Effector memory CD4-positive, alpha-beta T cell (primary cell): ENCODE measurements around the gene WDR49.

ENCODE experiments used
- DNase-seq, 3 donors: peaks; one replicate each; pipeline ENCODE4 v3.0.0-alpha.2; 2020
- H3K27ac ChIP-seq: 2 replicates; pipeline ENCODE4 v1.7.0; 2013; ENCODE audit warnings: mild to moderate bottlenecking, low read length, moderate library complexity; ENCODE audit not compliant: insufficient read depth, poor library complexity, severe bottlenecking
- H3K27me3 ChIP-seq: replicated peaks from 2 replicates; pipeline ENCODE4 v1.7.0; 2013; ENCODE audit warnings: mild to moderate bottlenecking, low read length; ENCODE audit not compliant: insufficient read depth, control insufficient read depth, poor library complexity, severe bottlenecking
- H3K36me3 ChIP-seq: 2 replicates; pipeline ENCODE4 v1.7.0; 2013; ENCODE audit warnings: mild to moderate bottlenecking, low read length, moderate library complexity; ENCODE audit not compliant: control insufficient read depth, insufficient read depth
- H3K4me1 ChIP-seq: 2 replicates; pipeline ENCODE4 v1.7.0; 2013; ENCODE audit warnings: low read length, mild to moderate bottlenecking; ENCODE audit not compliant: control insufficient read depth, insufficient read depth, poor library complexity, severe bottlenecking
- H3K4me3 ChIP-seq: 2 replicates; pipeline ENCODE4 v1.7.0; 2013; ENCODE audit warnings: low read length, low read depth, mild to moderate bottlenecking; ENCODE audit not compliant: insufficient read depth, poor library complexity, severe bottlenecking
- H3K9me3 ChIP-seq: 2 replicates; pipeline ENCODE4 v1.7.0; 2013; ENCODE audit warnings: mild to moderate bottlenecking, low read length, moderate library complexity; ENCODE audit not compliant: control insufficient read depth

The WDR49 gene

DNA sequence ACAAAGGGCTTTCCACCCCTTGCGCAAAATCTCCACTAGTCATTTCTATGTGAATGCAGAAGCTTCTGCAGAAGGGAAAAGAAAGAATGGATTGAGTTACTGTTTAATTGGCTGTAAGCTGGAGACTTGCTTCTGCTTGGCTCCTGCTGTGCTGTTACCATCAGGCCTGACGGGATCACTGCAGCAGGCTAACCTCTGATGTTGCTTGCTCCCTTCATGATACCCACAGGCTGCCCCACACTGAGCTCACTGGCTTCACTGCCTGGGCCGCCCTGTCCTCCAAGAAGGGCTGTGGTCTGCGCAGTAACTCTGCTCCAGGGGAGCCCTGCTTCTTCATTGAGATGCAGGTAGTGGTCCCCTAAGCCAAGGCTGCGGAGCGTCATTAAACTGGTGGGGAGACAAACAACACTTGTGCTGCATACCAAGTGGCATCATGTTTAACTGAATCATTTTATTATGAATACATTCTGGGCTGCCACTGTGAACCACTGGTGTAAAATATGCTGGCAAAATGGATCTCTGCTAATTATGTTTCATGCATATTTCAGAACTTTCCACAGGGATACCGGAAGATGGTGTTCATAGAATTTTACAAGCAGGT is 78.6 kb downstream of the WDR49 start:
- Histone ChIP-seq H3K36me3 (no peaks in the 10 kb centered on the region), H3K27me3 (peaks cover 4% of the 10 kb centered on the region), H3K9me3 (no peaks in the 10 kb centered on the region), H3K4me1 (no peaks in the 10 kb centered on the region), H3K4me3 (no peak overlapping the region), H3K27ac (no peak overlapping the region)
- no peak for DNase-seq

DNA sequence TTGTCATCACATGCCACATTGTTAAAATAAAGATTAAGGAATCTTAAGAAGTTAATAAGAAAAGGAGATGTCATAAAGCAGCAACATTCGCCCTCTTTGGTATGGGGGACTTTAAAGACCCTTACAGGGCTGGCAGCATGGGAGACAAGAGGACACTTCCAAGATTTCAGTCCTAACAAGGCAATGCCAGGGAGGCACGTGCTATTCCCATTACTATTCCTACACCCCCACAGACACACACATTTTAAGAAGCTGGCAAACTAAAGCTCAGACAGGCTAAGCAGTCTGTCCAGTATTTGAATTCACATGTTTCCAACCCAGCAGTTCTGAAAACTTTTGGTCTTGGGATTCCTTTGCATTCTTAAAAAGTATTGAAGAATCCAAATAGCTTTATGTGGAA is 80.8 kb downstream of the WDR49 start:
- no peak overlapping the region for H3K4me3 ChIP-seq
- H3K27ac ChIP-seq: no peak overlapping the region

DNA sequence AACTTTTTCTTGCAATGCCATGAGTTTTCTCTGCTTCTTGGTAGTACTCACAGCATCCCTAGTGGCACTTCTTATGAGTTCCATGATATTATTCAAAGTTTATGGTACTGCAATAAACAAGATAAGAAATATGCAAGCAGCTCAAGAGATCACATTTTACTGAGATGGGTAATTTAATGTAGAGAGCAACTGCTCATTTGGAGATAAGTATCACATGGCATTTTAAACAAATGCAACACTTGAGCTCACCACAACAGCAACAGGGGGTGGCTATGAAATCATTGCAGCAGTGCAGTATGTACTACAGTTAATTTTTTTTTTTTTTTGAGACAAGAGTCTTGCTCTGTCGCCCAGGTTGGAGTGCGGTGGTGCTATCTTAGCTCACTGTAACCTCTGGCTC is 85.1 kb downstream of the WDR49 start:
- no peaks in the 10 kb centered on the region for H3K9me3 ChIP-seq
- H3K27me3 ChIP-seq: no peaks in the 10 kb centered on the region
- H3K36me3 ChIP-seq: no peaks in the 10 kb centered on the region
- H3K27ac ChIP-seq: no peak overlapping the region
- H3K4me1 ChIP-seq: no peaks in the 10 kb centered on the region
- no peak for DNase-seq
- no peak overlapping the region for H3K4me3 ChIP-seq

More for the DNA sequence above, 80.8 kb downstream of the WDR49 start:
- Histone ChIP-seq H3K27me3 (no peaks in the 10 kb centered on the region), H3K4me1 (no peaks in the 10 kb centered on the region), H3K9me3 (no peaks in the 10 kb centered on the region), H3K36me3 (no peaks in the 10 kb centered on the region)
- no peak for DNase-seq

DNA sequence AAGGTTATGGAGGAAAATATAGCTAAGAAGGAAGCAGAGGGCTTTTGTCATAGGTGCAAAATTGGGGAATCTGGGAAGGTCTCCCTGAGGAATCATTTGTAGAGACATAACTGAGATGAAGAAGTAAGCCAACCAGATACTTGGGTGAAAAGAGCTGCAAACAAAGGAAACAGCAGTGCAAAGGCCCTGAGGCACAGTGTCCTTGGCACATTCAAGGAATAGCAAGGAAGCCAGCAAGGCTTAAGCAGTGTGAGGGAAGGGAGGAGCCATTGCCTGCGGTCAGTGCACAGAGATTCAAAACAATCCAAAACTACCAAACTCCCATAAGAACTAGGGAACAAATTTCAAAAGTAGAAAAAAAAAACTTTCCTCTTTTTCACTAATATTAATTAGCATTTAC is 88.3 kb downstream of the WDR49 start:
- H3K4me1 ChIP-seq: no peaks in the 10 kb centered on the region
- no peaks in the 10 kb centered on the region for H3K27me3 ChIP-seq
- H3K36me3 ChIP-seq: no peaks in the 10 kb centered on the region
- no peaks in the 10 kb centered on the region for H3K9me3 ChIP-seq
- H3K27ac ChIP-seq: no peak overlapping the region
- DNase-seq: no peak
- H3K4me3 ChIP-seq: no peak overlapping the region

DNA sequence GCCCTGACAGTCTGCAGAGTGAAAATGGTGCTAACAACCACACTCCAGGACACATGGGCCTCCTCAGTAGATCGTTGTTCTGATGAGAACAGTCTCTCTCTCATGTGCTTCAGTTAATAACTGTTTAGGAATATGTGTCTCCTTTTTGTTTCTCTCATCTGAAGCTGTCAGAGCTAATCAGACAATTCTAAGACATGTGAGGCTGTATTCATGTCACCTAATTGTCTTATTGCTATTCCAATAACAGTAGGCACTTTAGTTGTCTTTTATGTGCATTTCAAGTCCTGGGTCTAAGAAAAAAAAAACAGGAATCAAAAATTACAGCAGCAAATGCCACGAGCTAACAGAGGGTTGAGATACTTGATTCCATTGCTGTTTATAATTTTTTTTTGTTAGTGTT is 89.1 kb downstream of the WDR49 start:
- DNase-seq: no peak
- H3K27me3 ChIP-seq: no peaks in the 10 kb centered on the region
- no peak overlapping the region for H3K4me3 ChIP-seq

DNA sequence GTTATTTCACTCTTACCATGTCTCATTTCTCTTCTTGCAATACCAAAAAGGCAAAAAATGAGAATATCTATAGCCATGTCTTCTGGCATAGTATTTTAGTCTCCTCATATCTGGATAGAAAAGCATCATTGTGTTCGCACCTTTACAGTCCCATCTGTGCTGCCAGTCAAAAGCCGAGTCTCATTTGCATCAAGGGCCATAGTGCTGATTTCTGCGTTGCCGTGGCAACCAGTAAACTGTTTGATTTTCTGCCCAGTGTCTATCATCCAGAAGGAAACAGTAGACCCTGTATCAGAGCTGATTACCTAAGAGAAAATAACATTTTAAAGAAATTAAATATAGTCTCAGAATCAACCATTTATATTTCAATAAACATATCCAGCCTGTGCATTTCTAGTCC is 93.8 kb downstream of the WDR49 start:
- no peaks in the 10 kb centered on the region for H3K36me3 ChIP-seq
- DNase-seq: no peak
- no peaks in the 10 kb centered on the region for H3K27me3 ChIP-seq
- H3K4me1 ChIP-seq: no peaks in the 10 kb centered on the region
- no peak overlapping the region for H3K27ac ChIP-seq
- no peak overlapping the region for H3K4me3 ChIP-seq
- H3K9me3 ChIP-seq: no peaks in the 10 kb centered on the region

More for the DNA sequence above, 89.1 kb downstream of the WDR49 start:
- Histone ChIP-seq H3K9me3 (no peaks in the 10 kb centered on the region), H3K36me3 (no peaks in the 10 kb centered on the region), H3K4me1 (no peaks in the 10 kb centered on the region), H3K27ac (no peak overlapping the region)

DNA sequence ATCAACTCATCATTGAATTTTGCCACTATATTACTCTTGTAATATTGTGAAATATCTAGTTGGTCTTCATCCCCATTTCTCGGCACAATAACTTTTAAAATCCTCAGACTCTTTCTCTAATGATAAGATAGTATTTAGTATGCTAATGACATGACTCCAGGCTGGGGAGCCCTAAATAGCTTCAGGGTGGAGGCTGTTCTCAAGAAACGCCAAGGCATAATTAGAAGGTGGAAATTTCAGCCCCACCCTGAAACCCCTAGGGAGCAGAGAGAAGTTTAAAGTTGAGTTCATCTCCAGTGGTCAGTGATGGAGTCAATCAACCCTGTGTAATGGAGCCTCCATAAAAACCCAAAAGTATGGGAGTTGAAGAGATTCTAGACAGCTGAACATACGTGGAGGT is 98.8 kb downstream of the WDR49 start:
- DNase-seq: no peak
- no peaks in the 10 kb centered on the region for H3K27me3 ChIP-seq
- H3K36me3 ChIP-seq: no peaks in the 10 kb centered on the region

DNA sequence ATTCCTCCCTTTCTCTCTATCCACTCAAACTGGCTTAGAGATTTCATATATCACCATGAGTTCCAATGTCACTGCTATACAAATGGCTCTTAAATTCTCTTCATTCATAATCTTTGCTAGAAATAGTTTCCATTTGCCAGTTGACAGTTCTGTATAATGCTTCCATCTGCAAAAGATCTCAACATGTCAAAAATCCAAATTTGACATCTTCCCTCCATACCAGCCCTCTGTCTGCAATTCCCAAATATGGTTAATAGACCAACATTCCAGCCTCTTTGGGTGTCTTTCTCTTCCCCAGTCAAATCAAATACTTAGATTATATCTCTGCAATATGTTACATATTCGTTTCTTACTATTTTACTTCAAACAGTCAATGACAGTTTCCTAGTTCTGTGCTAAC is 115.7 kb downstream of the WDR49 start:
- no peak for DNase-seq
- Histone ChIP-seq H3K9me3 (no peaks in the 10 kb centered on the region), H3K27ac (no peak overlapping the region), H3K4me1 (no peaks in the 10 kb centered on the region), H3K36me3 (no peaks in the 10 kb centered on the region), H3K27me3 (no peaks in the 10 kb centered on the region), H3K4me3 (no peak overlapping the region)

More for the DNA sequence above, 98.8 kb downstream of the WDR49 start:
- no peaks in the 10 kb centered on the region for H3K9me3 ChIP-seq
- no peak overlapping the region for H3K27ac ChIP-seq
- no peak overlapping the region for H3K4me3 ChIP-seq
- no peaks in the 10 kb centered on the region for H3K4me1 ChIP-seq

DNA sequence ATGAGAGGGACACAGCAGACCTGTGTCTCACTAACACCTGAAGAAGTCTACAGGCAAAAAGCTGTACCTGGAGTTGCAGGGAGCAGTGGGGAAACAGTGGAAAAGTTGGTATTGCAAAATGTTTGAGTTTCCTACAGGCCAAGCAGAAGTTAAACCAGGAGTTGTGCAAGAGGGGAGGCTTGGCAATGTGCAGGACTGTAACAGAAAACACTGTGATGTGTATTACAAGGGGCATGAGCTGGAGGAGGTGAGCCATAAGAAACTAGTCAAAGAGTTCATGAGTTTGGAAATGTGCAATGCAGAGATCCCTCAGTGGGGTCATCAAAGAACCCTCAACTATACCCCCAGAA is 132.8 kb downstream of the WDR49 start:
- Histone ChIP-seq H3K27me3 (no peaks in the 10 kb centered on the region), H3K4me1 (no peaks in the 10 kb centered on the region), H3K9me3 (no peaks in the 10 kb centered on the region), H3K36me3 (no peaks in the 10 kb centered on the region), H3K4me3 (no peak overlapping the region), H3K27ac (no peak overlapping the region)
- DNase-seq: no peak

DNA sequence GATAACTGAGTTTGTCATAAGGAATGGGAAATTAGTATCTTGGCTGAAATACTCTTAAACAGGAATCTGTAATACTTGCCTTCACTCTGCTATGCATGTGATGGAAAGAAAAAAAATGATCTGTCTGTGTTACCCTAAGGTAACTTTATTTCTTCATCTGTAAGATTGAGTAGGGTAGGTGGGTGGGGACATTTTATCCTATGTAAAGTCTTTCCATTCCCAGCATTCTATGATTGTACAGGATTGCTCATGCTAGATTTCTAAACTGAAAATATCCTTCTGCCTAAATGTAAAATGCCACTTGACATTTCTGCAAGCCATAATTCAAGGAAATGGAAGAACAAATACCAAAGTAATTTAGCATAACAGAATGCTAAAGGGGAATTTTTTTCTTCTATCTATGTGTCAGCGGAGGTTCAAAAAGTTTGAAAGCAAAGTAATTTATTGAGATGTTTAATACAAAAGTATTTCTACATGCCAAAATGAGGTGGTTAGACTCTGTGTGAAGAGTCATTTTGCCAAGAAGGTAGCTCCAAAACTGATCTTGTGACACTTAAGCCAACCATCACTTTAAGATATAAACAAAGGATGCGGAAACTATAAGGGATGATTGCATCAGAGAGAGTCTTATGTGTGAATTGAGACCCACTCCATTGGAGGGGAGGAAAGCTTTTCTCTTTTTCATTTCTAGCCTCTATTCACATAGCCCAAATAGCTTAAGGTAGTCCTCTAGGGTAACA is 133.3 kb downstream of the WDR49 start:
- H3K36me3 ChIP-seq: no peaks in the 10 kb centered on the region
- H3K4me3 ChIP-seq: no peak overlapping the region
- no peak overlapping the region for H3K27ac ChIP-seq
- H3K27me3 ChIP-seq: no peaks in the 10 kb centered on the region
- H3K4me1 ChIP-seq: no peaks in the 10 kb centered on the region
- DNase-seq: no peak
- no peaks in the 10 kb centered on the region for H3K9me3 ChIP-seq
